Posterior cingulate gyrus (tissue), 11 donors: Measurements from ENCODE around the gene SHLD1.
A peak's percentile ranks its signal among the peaks of the same experiment; 100 is the strongest.
"Not testable (repeated sequence)": the region's sequence is repeated elsewhere in the genome, so short reads cannot be mapped to it uniquely, and the experiment has no call there.

ENCODE experiments used
- DNase-seq, 10 donors: peaks; one replicate each; pipeline versions ENCODE4 v3.0.0 to v3.0.0-alpha.2; 2020 to 2021; ENCODE audit warnings: mixed read lengths in 3 of 10
- intact Hi-C: fragments of 100-400 bp; cut with DNase I; formaldehyde crosslinking; loops from one replicate; pipeline ENCODE4 v1.15.1; 2023

SHLD1 gene

DNA sequence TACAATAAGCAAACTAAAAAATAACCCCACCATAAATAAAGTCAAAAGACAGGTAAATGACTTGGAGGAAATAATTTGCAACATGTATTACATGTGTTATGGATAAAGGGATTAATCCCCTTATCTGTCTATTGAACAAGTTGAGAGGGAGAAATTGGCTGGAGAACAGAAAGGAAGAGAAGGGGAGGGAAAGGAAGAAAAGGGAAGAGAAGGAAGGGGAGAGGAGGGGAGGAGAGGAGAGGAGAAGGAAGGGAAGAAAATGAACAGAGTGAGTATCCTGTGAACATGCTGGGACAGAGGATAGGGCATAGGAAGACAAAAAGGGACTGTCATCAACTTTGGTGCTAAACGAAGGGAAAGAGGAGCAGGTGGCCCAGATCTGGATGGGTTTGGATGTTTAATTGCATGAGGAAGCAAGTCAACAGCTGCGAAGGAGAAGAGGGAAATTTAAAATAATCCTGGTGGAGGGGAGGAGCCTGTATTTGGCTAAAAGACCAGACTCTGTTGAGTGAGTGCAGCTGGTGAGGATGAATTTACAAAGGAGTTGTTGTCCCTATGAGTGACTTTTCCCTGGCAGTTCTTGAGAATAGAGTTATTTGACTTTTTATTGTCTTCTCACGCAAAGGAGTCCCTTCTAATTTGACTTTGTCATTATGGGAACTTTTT is 14.2 kb upstream of the SHLD1 start:
- intact Hi-C loops: no loop called here
- no peak for DNase-seq

DNA sequence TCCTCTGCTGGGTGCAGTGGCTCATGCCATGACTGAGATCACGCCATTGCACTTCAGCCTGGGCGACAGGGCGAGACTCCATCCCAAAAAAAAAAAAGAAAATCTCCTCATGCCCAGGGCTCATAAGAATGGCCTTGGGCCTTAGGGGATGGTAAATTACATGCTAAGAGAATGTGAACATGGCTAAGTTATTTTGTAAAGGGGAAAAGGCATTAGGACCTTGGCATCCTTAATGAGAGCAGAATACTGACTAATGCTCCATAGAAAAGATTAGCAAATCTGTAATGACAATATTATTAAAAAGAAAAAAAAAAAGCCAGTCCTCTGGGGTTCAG is 12.6 kb upstream of the SHLD1 start:
- intact Hi-C loops: no loop called here
- no peak for DNase-seq

GRCh38 chr20:5737966-5738365 is 12.2 kb upstream of the SHLD1 start:
- no peak for DNase-seq
- intact Hi-C loops: no loop called here

GRCh38 chr20:5740643-5741042 is 9.6 kb upstream of the SHLD1 start:
- intact Hi-C loops, DNase-seq: not testable (repeated sequence)

DNA sequence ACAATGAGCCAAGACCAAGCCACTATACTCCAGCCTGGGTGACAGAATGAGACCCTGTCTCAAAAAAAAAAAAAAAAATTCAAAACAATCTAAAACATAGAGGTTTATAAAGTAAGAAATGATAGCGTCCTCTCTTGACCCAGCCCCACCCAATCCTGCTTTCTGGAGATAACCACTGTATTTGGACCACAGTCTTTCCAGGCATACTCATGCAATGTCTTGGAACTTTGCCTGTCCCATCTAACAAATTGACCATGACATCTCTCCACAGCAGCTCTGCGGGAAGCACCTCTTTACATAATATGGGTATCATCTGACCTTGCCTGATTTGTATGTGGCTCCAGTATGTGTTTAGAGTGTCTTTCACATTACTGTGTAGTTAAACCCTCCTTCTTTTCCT is 9.1 kb upstream of the SHLD1 start:
- intact Hi-C loops: no loop called here
- no peak for DNase-seq

DNA sequence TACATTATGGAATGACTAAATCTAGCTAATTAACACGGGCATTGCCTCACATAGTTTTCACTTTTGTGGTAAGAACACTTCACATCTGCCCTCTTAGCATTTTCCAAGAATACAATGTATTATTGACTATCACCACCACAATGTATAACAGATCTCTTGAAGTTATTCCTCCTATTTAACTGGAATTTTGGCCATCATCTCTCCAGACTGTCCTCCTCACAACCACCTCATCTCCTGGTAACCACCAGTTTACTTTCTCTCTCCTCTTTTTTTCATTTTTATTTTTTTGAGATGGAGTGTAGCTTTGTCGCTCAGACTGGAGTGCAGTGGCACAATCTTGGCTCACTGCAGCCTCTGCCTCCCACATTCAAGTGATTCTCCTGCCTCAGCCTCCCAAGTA is 8.2 kb upstream of the SHLD1 start:
- intact Hi-C loops: no loop called here
- no peak for DNase-seq

DNA sequence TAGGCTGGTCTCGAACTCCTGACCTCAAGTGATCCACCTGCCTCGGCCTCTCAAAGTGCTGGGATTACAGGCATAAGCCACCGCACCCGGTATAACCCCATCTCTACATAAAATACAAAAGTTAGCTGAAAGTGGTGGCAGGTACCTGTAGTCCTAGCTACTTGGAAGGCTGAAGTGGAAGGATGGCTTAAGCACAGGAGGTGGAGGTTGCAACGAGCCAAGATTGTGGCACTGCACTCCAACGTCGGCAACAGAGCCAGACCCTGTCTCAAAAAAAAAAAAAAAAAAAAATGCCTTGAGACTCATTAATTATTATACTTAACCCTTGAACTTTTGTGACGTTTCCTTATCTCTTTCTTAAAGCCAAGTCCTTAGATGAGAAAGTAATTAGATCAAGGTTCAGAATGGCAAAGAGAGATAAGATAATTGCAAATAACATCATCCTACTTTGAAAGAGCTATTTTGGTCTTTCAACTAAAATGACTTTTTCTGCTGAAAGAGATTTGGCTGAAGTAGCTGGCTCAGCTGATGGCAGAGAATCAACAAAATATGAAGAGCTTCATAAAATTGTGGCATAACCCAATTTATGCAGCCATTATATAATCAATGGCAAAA is 4.7 kb upstream of the SHLD1 start:
- intact Hi-C loops: no loop called here
- no peak for DNase-seq

- intact Hi-C loops: no loop called here
- no peak for DNase-seq
These were observed 4.1 kb upstream of the SHLD1 start for GRCh38 chr20:5746064-5746463.

DNA sequence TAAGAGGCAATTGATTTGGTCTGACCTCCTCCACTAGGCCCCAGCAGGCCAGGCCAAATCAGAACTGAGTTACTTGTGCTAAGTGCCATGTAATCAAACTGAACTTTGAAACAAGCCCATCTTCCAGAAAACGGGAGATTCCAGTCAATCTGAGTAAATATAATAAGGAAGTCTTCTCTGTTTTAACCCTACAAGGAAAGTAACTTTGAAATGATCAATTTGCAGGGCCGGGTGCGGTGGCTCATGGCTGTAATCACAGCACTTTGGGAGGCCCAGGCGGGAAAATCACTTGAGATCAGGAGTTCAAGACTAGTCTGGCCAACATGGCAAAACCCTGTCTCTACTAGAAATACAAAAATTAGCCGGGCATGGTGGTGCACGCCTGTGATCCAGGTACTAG is 2.0 kb upstream of the SHLD1 start:
- DNase-seq: no peak
- intact Hi-C loops: no loop called here

DNA sequence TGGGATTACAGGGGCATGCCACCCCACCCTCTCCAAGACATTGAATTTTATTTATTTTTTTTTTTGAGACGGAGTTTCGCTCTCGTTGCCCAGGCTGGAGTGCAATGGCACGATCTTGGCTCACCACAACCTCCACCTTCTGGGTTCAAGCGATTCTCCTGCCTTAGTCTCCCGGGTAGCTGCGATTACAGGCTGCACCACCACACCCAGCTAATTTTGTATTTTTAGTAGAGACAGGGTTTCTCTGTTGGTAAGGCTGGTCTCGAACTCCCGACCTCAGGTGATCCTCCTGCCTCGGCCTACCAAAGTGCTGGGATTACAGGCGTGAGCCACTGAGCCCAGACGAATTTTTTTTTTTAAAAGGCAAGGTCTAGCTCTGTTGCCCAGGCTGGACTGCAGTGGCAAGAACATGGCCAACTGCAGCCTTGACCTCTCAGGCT is 669 bp upstream of the SHLD1 start:
- intact Hi-C loops: not testable (repeated sequence)
- DNase-seq: peak in 1 of 10 donors; percentile 43

- intact Hi-C loops: no loop called here
- DNase-seq: no peak
These were observed 1.7 kb downstream of the SHLD1 start for GRCh38 chr20:5751856-5752255.

DNA sequence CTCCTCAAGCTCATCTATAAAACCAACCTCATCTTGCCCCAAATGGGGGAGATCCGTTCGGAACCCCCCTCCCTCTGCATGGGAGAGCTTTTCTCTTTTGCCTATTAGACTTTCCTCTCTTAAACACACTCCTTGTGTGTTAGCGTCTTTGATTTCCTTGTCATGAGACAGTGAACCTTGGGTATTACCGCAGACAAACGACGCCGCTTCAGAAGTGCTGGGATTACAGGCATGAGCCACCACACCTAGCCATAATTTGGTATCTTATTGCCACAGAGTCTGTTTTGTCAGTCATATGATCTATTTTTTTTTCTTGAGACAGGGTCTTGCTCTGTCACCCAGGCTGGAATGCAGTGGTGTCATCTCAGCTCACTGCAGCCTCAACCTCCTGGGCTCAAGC is 3.6 kb downstream of the SHLD1 start:
- DNase-seq: no peak
- intact Hi-C loops: no loop called here

GRCh38 chr20:5757949-5758348 is 7.7 kb downstream of the SHLD1 start:
- intact Hi-C loops: no loop called here
- no peak for DNase-seq

- intact Hi-C loops: no loop called here
- peak in 4 of 10 donors; percentile 14 to 82 (median 40) for DNase-seq
These were observed 16.0 kb downstream of the SHLD1 start for GRCh38 chr20:5766085-5766764.

DNA sequence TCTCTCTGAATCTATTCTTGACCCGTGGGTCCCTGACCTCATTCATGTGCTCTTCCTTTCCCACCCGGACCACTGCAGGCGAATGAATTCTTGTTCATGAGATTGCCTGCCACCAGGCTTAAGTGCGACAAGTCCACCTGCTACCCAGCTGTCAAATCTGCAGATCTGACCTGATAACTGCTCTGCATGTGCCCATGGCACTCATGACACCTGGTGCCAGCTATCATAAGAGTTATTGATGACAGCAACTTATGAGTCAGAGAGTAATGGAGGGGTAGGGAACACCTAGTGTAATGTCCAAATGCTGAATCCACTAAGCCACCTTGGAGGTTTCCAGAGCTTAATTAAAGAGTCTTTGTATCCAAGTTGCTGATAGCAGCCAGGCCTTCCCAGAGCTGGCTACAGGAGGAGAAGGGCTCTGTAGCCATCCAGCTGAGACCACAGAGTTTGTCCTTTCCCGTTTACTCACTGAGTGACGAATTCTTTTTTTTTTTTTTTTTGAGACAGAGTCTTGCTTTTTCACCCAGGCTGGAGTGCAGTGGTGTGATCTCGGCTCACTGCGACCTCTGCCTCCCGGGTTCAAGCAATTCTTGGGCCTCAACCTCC is 17.4 kb downstream of the SHLD1 start:
- intact Hi-C loops: no loop called here
- DNase-seq: no peak

- DNase-seq: no peak
- intact Hi-C loops: no loop called here
These were observed 20.2 kb downstream of the SHLD1 start for GRCh38 chr20:5770231-5770986.

GRCh38 chr20:5770987-5771318 is 20.8 kb downstream of the SHLD1 start:
- DNase-seq: no peak
- intact Hi-C loops: no loop called here

- intact Hi-C loops: no loop called here
- DNase-seq: no peak
These were observed 22.5 kb downstream of the SHLD1 start for GRCh38 chr20:5772704-5773103.

DNA sequence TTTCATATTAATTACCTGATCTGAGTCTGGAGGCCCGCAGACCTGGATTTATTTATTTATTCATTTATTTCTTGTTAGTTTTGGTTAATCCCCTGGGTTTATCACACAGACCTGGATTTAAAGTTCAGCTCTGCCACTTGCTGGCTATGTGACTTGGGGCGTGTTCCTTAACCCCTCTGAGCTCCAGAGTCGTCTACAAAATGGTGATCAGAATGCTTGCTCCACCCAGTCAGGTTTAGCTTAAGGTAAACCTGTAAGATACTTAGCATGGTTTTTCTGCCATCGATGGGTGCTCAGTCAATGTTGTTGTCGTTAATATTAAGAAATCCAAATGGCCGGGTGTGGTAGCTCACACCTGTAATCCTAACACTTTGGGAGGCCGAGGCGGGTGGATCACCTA is 23.4 kb downstream of the SHLD1 start:
- DNase-seq: no peak
- intact Hi-C loops: no loop called here

- intact Hi-C loops: no loop called here
- DNase-seq: no peak
These were observed 25.9 kb downstream of the SHLD1 start for GRCh38 chr20:5776077-5776476.
